A549 (cell line): ENCODE measurements around the gene MYRF.

ENCODE experiments used
- CBX2 ChIP-seq: fragments of 200-600 bp; sonication (generic); IDR thresholded peaks from 2 replicates; pipeline ENCODE4 v1.6.1; 2016; ENCODE audit warnings: low read depth, mild to moderate bottlenecking, borderline replicate concordance
- CEBPB ChIP-seq, 2 experiments: fragments of >200 bp in 1 of 2; sonication (Bioruptor Twin) in 1 of 2; formaldehyde crosslinking in 1 of 2; IDR thresholded peaks; 2 replicates each; pipeline ENCODE4 v1.6.1; 2012 to 2016
- EP300 ChIP-seq, 2 experiments: fragments of >200 bp; sonication (Bioruptor Twin); formaldehyde crosslinking; IDR thresholded peaks; 2 replicates in 1 of 2; 3 replicates in 1 of 2; pipeline ENCODE4 v1.6.1; 2016 to 2017
- KDM5A ChIP-seq: fragments of 200-600 bp; sonication (generic); IDR thresholded peaks from 2 replicates; pipeline ENCODE4 v1.6.1; 2016; ENCODE audit warnings: antibody characterized with exemption, mild to moderate bottlenecking
- MAZ ChIP-seq: fragments of 150-350 bp; IDR thresholded peaks from 2 replicates; pipeline ENCODE4 v1.6.1; 2014; ENCODE audit warnings: antibody characterized with exemption, low read depth, low read length, borderline replicate concordance
- POLR2A ChIP-seq: IDR thresholded peaks from 2 replicates; pipeline ENCODE4 v1.6.1; 2012; ENCODE audit warnings: mild to moderate bottlenecking, low read length
- TF ChIP-seq, protein P1 (sequence below): IDR thresholded peaks from 2 replicates; pipeline ENCODE4 v1.6.1; 2012
- TF ChIP-seq, protein P2 (sequence below): fragments of 450-650 bp; IDR thresholded peaks from 2 replicates; pipeline ENCODE4 v1.6.1; 2014; ENCODE audit warnings: antibody characterized with exemption
- TF ChIP-seq, protein P3 (sequence below): fragments of >200 bp; sonication (Bioruptor Twin); formaldehyde crosslinking; IDR thresholded peaks from 3 replicates; pipeline ENCODE4 v1.5.1; 2016
- TF ChIP-seq, protein P4 (sequence below): fragments of 150-350 bp; IDR thresholded peaks from 2 replicates; pipeline ENCODE4 v1.6.1; 2014; ENCODE audit warnings: low read depth, mild to moderate bottlenecking, low read length

DNA sequence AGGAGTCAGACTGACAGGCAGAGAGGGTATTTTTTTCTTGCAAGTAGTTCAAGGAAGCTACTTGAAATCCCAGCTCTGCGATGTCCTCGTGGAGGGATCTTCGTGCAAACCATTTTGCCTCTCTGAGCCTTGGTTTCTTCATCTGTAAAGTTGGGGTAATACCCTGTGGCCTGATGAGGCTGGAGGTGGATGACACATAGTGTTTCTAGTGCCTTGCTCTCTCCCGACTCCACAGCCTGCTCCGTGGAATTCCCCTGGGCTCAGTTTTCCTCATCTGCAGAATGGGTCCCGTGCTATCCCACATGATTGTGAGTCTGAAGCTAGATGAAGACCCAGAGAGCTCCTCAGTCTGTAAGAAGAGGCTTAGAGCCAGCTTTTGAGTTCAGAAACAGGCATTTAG lies 39.6 kb upstream of the MYRF start:
- TF ChIP-seq KDM5A, result no peak
- TF ChIP-seq, protein P1, sequence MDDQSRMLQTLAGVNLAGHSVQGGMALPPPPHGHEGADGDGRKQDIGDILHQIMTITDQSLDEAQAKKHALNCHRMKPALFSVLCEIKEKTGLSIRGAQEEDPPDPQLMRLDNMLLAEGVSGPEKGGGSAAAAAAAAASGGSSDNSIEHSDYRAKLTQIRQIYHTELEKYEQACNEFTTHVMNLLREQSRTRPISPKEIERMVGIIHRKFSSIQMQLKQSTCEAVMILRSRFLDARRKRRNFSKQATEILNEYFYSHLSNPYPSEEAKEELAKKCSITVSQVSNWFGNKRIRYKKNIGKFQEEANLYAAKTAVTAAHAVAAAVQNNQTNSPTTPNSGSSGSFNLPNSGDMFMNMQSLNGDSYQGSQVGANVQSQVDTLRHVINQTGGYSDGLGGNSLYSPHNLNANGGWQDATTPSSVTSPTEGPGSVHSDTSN, result no peak
- TF ChIP-seq, protein P2, sequence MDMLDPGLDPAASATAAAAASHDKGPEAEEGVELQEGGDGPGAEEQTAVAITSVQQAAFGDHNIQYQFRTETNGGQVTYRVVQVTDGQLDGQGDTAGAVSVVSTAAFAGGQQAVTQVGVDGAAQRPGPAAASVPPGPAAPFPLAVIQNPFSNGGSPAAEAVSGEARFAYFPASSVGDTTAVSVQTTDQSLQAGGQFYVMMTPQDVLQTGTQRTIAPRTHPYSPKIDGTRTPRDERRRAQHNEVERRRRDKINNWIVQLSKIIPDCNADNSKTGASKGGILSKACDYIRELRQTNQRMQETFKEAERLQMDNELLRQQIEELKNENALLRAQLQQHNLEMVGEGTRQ, result no peak
- TF ChIP-seq CBX2, result no peak
- TF ChIP-seq POLR2A, result no peak
- TF ChIP-seq, protein P3, sequence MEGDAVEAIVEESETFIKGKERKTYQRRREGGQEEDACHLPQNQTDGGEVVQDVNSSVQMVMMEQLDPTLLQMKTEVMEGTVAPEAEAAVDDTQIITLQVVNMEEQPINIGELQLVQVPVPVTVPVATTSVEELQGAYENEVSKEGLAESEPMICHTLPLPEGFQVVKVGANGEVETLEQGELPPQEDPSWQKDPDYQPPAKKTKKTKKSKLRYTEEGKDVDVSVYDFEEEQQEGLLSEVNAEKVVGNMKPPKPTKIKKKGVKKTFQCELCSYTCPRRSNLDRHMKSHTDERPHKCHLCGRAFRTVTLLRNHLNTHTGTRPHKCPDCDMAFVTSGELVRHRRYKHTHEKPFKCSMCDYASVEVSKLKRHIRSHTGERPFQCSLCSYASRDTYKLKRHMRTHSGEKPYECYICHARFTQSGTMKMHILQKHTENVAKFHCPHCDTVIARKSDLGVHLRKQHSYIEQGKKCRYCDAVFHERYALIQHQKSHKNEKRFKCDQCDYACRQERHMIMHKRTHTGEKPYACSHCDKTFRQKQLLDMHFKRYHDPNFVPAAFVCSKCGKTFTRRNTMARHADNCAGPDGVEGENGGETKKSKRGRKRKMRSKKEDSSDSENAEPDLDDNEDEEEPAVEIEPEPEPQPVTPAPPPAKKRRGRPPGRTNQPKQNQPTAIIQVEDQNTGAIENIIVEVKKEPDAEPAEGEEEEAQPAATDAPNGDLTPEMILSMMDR, result no peak
- no peak for TF ChIP-seq CEBPB (IDR thresholded peaks at IDR 0.05)
- TF ChIP-seq, protein P4, sequence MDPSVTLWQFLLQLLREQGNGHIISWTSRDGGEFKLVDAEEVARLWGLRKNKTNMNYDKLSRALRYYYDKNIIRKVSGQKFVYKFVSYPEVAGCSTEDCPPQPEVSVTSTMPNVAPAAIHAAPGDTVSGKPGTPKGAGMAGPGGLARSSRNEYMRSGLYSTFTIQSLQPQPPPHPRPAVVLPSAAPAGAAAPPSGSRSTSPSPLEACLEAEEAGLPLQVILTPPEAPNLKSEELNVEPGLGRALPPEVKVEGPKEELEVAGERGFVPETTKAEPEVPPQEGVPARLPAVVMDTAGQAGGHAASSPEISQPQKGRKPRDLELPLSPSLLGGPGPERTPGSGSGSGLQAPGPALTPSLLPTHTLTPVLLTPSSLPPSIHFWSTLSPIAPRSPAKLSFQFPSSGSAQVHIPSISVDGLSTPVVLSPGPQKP, result no peak
- no peak for TF ChIP-seq EP300 (IDR thresholded peaks at IDR 0.05)
- no peak for TF ChIP-seq MAZ
